Measurements from ENCODE around the gene IL13RA2. TPM values are rescaled to one million over a fixed set of nuclear protein-coding genes. Genes with fewer than 3 reads are reported as not detected.

IL13RA2 gene
- total RNA-seq, 1 donor from 2014 or later = not detected

- no peaks in the 10 kb centered on the region for H3K9me3 Mint-ChIP-seq (ENCODE audit: unreplicated experiment)
- no peak for DNase-seq
- H3K4me3 Mint-ChIP-seq (ENCODE audit: unreplicated experiment) = no peak overlapping the region
- H3K27me3 Mint-ChIP-seq (ENCODE audit: unreplicated experiment) = no peaks in the 10 kb centered on the region
- H3K27ac Mint-ChIP-seq (ENCODE audit: unreplicated experiment) = no peak overlapping the region
- no peaks in the 10 kb centered on the region for H3K36me3 Mint-ChIP-seq (ENCODE audit: unreplicated experiment)
- TF ChIP-seq CTCF (IDR thresholded peaks at IDR 0.05; ENCODE audit: partially characterized antibody, unreplicated experiment) = no peak
- no peaks in the 10 kb centered on the region for H3K4me1 Mint-ChIP-seq (ENCODE audit: low read depth, unreplicated experiment)
Observed at GRCh38 chrX:114959729-114960128, 57.7 kb downstream of the IL13RA2 start.

Other genes with a start within 250 kb of the IL13RA2 start
- not detected for gene RBMXL3, start 171.8 kb upstream of the IL13RA2 start, total RNA-seq (ENCODE audit: unreplicated experiment)
- 24.2 TPM for gene LRCH2, start 216.5 kb upstream of the IL13RA2 start, total RNA-seq (ENCODE audit: unreplicated experiment)

All from glutamatergic neuron (in vitro differentiated cells).